IPS-NIHi7 (cell line): ENCODE data around the gene TRAPPC12.
"Not testable (repeated sequence)": the region's sequence is repeated elsewhere in the genome, so short reads cannot be mapped to it uniquely, and the experiment has no call there.

Source experiments
- DNase-seq: peaks from one replicate; pipeline ENCODE4 v3.0.0; 2012; ENCODE audit warnings: mixed read lengths; ENCODE audit errors: extremely low spot score

The TRAPPC12 gene

DNA sequence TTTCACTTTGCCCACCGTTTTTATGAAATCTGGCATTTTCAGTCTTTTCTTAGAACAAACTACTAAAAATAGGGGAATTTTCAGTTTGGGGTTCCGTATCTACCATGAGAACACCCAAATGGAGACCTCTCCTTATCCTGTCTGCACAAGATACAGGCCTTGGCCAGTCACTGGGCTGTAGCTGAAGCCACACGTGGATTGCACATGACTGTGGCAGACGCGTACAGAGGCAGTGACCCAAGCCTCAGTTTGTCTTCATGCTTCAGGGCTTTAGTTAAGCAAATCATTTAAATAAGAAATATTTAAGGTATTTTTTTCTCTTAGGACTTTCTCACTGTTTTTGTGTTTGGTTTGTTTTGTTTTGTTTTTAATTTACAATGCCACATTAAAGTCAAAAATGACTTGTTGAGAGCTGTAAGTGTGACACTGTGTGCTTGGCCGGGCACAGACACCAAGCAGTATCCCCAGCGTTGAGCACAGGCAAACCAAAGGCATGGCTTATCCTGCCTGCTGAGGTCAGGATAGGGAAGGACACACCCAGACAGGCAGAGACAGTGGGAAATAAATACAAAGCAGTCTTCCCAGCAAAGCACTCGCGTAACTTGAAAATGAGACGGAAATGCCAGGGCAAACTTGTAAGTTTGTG lies 53.3 kb downstream of the TRAPPC12 start:
- DNase-seq: no peak

DNA sequence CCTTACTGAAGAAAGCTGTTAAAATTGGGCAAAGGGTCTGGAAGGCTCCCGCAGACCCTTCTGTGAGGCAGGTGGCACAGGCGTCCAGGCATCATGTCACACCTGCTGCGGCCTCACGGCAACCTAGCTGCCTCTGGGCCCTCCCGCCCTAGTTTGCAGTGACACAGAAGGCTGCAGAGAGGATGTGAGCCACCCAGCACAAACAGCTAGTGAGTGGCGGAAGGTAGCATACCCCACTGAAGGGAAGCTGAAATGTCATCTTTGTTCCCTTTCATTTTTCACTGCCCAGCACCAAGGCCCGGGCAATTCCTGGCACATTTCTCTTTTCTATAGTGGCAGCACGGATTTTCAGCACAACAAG lies 53.8 kb downstream of the TRAPPC12 start:
- DNase-seq: no peak

DNA sequence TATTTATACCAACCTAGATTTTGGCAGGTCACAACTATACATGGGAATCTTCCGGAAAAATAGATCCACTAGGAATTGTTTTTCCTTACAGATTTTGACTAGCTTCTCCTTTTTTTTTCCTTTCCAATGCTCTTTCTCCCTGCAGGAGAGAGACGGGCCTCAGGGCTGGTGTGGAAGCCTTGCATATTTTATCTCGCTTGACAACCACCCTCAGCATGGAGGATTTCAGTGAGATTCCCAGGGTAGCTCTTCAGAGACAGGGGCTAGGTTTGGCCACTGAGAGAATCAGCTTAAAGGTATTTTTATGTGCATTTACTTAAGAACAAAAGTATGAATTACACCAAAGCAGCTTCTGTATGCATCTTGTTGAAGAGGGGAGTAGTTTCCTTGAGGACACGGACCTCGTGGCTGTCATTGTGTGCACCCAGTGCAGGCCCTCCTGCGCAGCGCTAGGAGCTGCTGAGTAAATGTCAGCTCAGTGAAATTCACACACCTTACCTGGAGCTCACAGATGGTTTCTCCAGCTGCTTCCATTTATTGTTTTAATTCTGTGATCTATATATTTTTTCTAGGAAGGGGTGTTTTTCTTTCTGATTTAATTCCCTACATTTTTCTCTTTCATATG lies 54.4 kb downstream of the TRAPPC12 start:
- DNase-seq: no peak

DNA sequence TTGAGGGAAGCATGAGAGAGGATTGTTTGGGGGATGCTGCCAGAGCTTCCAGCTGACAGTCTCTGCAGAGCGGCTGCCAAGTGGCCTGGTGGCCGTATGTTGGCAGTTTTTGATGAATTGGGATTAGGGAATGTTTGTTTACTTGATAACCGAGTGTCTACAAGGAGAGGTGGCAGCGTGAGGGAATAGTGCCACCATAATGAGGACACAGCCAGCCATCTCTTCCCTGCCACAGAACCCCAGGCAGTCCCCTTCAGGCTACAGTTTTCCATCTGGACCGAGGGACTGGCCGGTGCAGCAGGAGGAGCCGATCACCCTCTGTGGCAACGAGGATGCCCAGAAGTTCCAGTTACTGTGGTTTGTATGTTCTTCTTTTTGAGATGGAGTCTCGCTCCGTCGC lies 55.2 kb downstream of the TRAPPC12 start:
- no peak for DNase-seq

DNA sequence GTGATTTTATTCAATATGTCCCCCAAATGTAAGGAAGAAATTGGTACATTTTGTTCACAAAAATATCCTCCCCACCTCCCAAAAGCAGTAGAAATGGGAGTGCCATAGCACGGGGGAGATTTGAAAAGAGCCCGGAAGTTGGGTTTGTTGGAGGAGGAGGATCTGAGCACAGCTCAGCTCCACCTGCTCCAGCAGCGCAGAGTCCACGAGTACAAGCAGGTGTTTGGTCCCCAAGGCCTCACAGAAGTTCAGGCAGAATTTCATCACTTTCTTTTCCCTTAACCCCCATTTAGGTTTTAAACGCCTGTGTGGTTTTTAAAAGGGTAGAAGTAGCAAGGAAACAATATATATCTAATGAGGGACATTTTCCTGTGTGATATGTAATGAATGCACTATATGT lies 56.0 kb downstream of the TRAPPC12 start:
- DNase-seq: no peak

DNA sequence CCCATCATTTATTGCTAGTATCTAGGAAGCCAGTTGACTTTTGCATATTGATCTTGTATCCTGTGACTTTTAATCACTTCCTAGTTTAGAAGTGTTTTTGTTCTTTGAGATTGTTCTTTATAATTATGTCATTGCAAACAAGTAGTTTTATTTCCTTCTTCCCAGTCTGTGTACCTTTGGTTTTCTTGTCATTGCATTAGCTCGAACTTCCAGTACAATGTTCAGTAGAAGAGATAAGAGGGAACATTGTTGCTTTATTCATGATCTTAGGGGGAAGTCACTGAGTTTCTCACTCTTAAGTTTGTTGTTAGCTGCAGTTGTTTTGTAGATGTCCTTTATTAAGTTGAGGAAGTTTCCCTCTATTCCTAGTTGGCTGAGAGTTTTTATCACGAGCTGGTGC lies 61.0 kb downstream of the TRAPPC12 start:
- DNase-seq: no peak

DNA sequence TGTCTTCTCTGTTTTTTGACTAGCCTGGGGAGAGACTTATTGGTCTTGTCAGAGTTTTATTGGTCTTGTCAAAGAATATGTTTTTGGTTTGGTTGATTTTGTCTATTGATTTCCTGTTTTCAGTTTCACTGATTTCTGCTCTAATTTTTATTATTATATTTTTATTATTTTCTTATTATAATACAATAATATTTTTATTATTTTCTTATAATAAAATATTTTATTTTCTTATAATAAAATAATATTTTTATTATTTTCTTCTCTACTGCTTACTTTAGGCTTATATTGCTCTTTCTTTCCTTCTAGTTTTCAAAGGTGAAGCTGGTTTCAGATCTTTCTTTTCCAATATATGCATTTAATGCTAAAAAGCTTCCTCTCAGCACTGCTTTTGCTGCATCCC lies 62.0 kb downstream of the TRAPPC12 start:
- no peak for DNase-seq

DNA sequence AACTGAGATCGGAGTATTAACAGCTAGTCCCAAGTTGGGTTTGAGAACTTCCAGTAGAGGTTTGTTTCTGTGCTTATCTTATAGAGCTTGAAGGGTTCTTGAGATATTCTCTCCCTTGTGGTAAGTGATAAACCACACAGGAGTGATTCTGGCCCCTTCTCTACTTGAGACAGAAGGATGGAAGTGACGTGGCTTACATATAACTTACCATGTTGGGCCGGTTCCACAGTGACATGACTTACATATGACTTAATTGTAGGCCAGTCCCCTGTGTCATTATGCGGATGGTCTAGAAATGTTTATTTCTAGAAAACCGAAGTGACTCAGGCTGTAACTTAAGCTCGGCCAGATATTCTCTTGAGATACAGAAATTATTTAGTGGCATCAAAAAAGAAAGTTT lies 62.7 kb downstream of the TRAPPC12 start:
- DNase-seq: no peak

DNA sequence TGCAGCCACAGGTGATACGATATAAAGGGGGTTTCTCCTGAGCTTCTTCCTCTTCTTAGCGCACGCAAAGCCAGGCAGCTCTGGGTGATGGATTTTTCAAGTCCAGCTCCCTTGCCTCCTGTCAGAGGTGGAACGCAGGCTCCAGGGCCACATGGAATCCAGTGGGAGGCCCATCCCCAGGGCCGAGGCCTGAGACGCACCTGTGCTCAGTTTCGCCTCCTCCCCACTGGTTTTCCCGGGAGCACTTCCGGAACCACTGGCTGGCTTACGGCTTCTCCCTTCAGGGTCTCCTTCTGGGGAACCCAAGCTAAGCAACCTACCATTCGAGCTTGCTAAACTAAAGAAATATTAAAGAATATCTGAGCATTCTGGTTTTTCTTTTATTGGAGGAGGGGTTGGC lies 63.6 kb downstream of the TRAPPC12 start:
- no peak for DNase-seq

DNA sequence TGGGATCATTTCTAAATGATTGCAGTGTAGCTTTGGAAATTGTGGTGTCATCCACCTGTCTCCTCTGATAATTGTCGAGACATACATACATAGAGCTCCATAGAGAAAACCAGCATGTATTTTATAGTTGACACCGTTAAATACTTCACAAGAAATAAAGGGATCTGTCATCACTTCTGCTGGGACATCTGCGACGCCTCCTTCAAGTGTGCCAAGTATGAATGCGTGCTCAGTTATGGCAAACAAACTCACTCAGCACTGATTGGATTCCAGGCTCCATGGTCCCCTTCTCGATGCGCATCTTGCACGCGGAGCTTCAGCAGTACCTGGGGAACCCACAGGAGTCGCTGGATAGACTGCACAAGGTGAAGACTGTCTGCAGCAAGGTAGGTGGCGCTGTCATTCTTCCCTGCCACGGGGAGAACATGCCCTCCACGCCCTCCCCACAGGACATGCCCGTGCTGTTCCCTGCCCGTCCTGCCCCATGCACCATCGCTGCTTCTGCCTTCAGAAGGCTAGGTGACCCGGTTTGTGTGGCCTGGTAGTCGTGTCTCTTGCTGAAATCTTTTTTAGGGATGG lies 64.1 kb downstream of the TRAPPC12 start:
- peak; percentile 56 for DNase-seq

DNA sequence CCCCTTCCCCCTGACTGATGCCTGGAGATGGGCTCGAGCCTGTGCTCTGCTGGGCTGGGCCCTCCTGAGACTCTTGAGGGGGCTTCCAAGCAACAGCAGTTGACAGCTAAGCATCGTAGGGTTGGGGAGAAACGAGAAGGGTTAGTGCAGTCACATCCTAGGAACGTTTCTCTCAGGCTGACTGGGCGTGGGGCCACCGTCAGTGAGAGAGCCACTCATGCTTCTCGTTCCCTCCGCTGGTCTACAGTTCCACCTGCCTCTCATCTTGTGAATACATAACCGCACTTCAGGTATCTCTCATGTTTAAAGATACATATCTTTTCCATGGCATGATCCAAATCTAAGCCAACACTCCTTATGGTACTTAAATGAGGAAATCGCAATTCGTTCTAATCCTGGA lies 66.4 kb downstream of the TRAPPC12 start:
- no peak for DNase-seq

DNA sequence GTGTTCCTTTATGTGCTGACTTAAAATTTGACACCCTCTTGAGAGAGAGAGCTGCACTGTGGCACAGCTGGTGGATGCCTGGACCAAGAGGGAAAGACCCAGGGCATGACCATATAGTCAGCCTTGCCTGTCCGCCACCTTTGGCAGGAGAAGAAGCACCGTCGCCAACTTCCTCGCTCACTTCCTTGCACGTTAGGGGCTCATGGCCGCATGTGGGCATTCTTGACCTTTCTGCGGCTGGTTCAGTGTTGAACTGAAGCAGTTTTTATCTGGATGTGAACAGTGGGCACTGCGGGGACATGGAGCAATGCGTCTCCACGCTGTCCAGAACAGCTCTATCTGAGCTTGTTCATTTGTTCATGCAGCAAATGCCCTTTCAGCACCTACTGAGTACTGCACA lies 66.9 kb downstream of the TRAPPC12 start:
- no peak for DNase-seq

DNA sequence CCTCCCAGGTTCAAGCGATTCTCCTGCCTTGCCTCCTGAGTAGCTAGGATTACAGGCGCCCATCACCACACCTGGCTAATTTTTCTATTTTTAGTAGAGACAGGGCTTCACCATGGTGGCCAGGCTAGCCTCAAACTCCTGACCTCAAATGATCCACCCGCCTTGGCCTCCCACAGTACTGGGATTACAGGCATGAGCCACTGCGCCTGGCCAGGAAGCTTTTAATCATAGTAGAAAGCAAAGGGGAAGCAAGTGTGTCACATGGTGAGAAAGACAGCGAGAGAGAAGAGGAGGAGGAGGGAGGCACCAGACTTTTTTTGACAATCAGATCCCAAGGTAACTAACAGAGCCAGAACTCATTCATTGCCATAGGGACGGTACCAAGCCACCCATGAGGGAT lies 67.7 kb downstream of the TRAPPC12 start:
- not testable (repeated sequence) for DNase-seq

DNA sequence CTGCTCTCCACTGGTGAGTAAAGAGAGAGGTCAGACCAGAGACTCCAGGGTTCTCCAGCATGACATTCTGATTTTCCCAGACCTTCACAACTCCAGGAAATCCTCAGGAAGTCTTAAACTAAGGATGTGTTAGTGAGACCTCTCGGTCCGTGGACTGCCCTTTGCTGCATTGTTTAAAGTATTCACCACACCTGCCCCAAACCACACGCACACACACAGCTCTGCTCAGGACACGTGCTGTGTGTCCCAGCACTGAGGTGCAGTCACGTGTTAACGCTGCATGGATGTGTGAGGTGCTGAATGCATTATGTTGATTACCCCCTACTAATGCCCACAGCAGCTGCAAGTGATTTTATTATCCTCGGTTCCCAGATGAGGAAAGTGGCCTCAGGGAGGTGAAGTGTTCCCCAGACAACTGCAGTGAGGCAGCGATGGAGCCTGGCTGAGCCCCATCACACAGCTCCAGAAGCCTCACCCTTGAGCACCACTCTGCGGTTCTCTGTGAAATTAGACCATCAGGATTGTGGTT lies 68.4 kb downstream of the TRAPPC12 start:
- DNase-seq: no peak

DNA sequence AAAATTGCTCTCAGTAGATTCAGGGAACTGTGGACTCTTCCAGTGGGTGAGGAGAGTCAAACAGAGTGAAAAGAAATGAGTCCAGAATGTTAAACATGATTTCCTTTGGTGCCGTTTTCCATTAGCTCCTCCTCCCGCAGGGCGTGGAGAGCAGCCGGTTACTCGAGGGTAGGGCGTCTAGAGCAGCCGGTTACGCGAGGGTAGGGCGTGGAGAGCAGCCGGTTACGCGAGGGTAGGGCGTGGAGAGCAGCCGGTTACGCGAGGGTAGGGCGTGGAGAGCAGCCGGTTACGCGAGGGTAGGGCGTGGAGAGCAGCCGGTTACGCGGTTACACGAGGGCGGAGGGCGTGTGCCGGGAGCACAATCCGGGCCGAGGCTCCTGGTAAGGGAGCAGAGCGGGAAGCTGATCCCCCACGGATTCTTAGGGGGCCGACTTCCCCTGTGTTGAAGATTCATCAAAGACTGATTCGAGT lies 69.0 kb downstream of the TRAPPC12 start:
- not testable (repeated sequence) for DNase-seq

DNA sequence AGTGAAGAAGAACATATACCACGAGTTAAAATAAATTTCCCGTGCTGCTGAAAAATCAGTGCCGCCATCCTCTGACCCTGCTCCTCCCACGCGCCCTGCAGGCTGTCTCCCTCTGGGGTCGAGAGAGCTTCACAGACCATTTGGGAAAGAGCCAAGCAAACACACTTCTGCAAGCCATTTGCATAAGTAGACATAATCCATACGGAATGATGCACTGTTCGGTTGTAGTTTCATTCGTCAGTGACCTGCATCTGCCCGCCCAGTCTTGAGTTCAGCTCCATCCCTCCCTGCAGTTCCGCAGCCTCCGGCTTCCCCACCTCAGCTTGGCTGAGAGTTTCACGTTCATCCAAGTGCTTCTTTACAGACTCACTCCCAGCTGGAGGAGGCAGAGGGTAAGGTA lies 69.6 kb downstream of the TRAPPC12 start:
- no peak for DNase-seq

DNA sequence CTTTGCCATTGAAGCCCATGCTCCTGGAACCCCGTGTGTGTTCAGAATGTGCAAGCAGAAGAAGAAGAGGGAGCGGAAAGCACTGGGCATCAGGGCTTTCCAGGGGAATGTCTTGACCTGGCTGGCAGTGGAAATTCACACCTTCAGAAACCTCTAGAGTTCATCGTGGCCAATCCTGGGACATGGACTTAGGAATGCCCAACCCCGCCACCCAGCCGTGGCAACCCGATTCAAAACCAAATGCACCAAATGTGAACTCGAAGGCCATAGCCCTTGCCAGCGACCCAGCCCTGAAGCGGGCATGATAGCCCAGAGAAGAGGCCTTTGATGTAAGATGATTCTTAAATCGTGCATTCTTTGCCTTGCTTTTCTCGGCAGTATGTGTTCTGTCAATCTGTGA lies 70.4 kb downstream of the TRAPPC12 start:
- DNase-seq: no peak

DNA sequence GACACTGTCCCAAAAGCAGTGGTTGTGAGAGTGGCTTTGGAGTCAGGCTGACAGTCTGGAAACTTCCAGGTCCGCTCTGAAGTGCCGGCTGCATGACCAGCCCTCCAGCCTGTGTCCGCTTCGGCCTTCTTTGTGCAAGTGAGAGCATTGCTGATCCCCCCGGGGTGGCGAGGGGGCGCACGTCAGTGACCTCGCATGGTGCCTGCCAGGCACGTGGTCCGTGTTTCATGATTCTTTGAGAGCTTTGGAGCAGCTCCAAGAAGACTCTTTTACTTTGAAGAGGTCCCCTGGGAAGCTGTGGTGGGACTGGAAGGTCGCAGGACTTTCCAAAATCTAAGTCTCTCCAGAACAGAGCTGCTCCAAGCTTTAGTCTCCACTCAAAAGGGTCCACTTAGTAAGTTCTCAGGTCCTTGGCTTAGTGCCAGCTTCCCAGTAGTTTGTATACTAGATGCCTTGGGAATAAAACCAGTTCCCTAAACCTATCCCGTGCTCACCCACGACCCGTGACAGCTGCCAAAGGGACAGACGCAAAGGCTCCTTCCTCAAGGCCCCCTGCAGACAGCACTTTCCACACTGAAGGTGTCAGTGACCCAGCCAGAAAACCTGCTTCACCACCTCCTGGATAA lies 71.0 kb downstream of the TRAPPC12 start:
- DNase-seq: no peak

DNA sequence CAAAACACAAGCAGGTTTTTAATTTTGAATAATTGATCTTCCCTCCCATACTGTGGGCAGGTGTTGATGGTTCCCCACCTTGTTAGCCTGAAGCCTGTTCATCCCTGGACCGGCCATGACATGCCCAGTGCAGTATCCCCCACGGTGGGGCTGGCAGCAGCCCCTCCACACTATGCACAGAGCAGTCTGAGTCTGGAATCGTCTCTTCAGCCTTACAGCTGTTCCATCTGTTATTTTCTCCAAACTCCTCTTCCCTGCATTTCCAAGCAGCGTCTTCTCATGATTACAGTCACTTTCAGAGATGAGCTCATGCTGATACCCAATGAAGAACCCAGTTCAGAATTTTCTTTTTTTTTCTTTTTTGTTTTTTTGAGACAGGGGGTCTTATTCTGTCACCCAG lies 71.7 kb downstream of the TRAPPC12 start:
- no peak for DNase-seq

DNA sequence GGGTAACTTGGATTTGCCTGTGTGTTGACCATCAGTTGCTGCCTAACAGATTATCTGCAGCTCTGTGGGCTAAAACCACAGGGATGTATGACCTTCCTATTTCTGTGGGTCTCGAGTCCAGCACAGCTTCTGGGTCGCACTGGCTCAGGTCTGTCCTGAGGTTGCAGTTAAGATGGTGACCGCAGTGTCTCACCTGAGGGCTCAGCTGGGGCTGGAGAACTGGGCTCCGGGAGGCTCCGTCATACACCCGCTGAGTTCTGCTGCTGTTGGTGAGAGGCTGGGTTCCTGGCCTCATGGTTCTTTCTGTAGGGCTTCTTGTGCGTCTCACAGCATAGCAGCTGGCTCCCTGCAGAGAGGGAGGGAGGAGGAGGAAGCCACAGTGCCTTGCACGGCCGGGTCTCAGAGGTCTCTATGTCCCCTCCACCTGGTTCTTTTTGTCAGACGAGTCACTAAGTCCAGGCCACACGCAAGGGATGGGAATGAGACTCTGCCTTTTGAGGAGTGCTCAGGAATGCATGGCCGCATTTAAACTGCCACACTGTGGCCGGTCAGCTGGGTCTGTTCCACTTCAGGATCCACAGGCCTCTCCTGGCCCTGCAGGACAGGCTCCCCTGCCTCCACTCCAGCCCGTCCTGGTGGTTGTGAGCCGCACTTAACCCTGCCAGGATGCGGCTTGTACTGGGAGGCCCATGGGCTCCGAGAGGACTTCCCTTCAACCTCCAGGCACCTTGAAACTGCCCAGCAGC lies 72.6 kb downstream of the TRAPPC12 start:
- DNase-seq: no peak

DNA sequence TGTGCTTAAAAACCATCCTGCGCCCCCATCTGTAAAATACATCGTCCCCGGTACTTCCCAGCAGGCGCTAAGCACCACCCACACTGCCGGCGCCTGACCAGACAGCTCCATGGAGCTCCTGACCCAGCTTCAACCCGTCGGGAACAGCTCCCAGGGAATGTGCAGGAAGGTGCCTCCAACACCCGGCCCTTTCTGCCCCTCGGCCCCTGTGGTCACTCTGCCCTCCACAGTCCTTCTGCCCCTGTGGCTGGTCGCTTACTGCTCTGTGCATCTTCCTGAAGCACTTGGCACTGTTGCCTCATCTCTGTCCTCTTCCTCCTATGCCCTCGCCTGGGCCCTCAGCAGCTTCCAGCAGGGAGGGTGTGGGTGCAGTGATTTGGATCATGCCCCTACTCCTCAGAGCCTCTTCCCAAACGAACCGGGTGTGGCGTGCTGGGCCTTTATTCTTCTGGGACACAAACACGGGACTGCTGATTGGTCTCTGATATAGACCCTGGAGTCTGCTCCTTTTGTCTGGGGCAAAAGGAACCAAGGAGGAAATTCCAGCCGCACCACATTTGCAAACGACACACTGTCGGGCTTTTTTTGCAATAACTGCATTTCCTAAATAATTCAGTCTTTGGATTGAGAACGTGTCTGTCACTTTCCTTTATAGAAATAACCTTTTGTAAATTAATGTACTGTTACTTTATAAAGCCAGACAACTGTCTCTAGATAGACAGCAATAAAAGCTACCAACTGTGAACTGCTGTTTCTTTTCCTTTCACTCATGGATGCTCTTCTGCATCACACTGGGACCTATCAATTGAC lies 73.9 kb downstream of the TRAPPC12 start:
- no peak for DNase-seq
